GM12892 (cell line): Measurements from ENCODE around the gene ARL11.

Source experiments
- POLR2A ChIP-seq: IDR thresholded peaks from 2 replicates; pipeline ENCODE4 v1.6.1; 2011; ENCODE audit warnings: low read depth, low read length, control low read depth
- POLR2AphosphoS5 ChIP-seq: IDR thresholded peaks from 2 replicates; pipeline ENCODE4 v1.6.1; 2011; ENCODE audit warnings: low read depth, low read length, control low read depth

DNA sequence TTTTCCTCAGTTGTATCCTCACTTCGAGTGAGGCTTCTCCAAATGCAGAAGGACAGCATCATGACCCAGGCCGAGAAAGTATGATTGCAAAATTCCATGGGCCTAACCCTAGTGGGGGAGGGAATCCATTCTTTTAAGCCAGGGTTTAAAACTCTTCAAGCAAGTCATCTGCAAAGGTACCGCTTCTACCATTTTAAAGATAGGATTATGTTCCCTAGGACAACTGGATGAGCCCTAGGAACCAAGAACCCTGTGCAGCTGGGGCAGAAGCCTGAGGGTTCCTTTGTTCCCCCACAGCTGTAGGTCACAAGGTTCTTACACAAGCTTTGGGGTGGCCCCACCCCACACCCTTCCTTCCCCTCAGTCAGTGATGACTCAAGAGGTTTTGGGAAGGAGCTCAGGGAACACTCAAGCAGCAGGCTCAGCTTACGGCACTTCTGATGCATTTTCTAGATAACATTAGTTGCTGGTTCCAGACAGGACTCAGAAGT is 13.5 kb downstream of the ARL11 start:
- TF ChIP-seq POLR2AphosphoS5 = no peak
- TF ChIP-seq POLR2A = no peak
